CD4-positive, alpha-beta T cell (primary cell): ENCODE results near the gene CDIPT. TPM values are rescaled to one million over a fixed set of nuclear protein-coding genes. Genes with fewer than 3 reads are reported as not detected.

Experiments
- ATAC-seq: fragments of 200-7000 bp; cut with Tn5 transposase; one replicate; pipeline ENCODE4 v1.10.0; 2022; ENCODE audit warnings: mild to moderate bottlenecking; ENCODE audit not compliant: poor library complexity
- CTCF ChIA-PET: fragments of 350-600 bp; sonication (Branson Sonifier 250); formaldehyde crosslinking; loops from one replicate; lab custom pipeline; 2021; ENCODE audit warnings: antibody characterized with exemption, inconsistent platforms; lab: Charles Lee
- POLR2A ChIA-PET: fragments of 350-600 bp; sonication (Branson Sonifier 250); formaldehyde crosslinking; loops from one replicate; lab custom pipeline; 2021; ENCODE audit warnings: antibody characterized with exemption, inconsistent platforms; lab: Charles Lee
- DNase-seq, 14 experiments: peaks; one replicate each; pipeline ENCODE4 v3.0.0-alpha.2; 2013 to 2020; ENCODE audit warnings: mixed read lengths in 2 of 14
- H3K27ac ChIP-seq, 2 donors: one replicate each; pipeline versions ENCODE4 v1.5.1 to v1.7.0; 2013; ENCODE audit warnings: low read length in 2 of 2, low read depth in 1 of 2, mild to moderate bottlenecking in 1 of 2
- H3K27me3 ChIP-seq, 2 experiments: 1 replicate in 1 of 2; 2 replicates in 1 of 2; pipeline versions ENCODE4 v1.6.1 to v1.7.0; 2013; ENCODE audit warnings: low read length in 2 of 2, control low read depth in 1 of 2, mild to moderate bottlenecking in 1 of 2, moderate library complexity in 1 of 2; ENCODE audit not compliant: insufficient read depth in 2 of 2, control insufficient read depth in 1 of 2
- H3K36me3 ChIP-seq: one replicate; pipeline ENCODE4 v1.6.1; 2013; ENCODE audit warnings: low read length, control low read depth; ENCODE audit not compliant: insufficient read depth
- H3K4me1 ChIP-seq: one replicate; pipeline ENCODE4 v1.6.1; 2013; ENCODE audit warnings: low read length, control low read depth; ENCODE audit not compliant: insufficient read depth
- H3K4me3 ChIP-seq: one replicate; pipeline ENCODE4 v1.5.1; 2013; ENCODE audit warnings: mild to moderate bottlenecking, low read length, moderate library complexity
- H3K9me3 ChIP-seq, 2 experiments: 1 replicate in 1 of 2; 2 replicates in 1 of 2; pipeline versions ENCODE4 v1.6.1 to v1.7.0; 2013; ENCODE audit warnings: low read length in 2 of 2, mild to moderate bottlenecking in 2 of 2, control low read depth in 1 of 2, moderate library complexity in 1 of 2; ENCODE audit not compliant: control insufficient read depth in 1 of 2, insufficient read depth in 1 of 2
- H3K27ac Mint-ChIP-seq: one replicate; pipeline ENCODE4 v1.8.0; 2020; ENCODE audit warnings: mixed read lengths
- H3K27me3 Mint-ChIP-seq: one replicate; pipeline ENCODE4 v1.8.0; 2021; ENCODE audit warnings: mixed read lengths
- H3K36me3 Mint-ChIP-seq: one replicate; pipeline ENCODE4 v1.8.0; 2021; ENCODE audit warnings: low read depth, mixed read lengths
- H3K4me1 Mint-ChIP-seq: one replicate; pipeline ENCODE4 v1.8.0; 2021; ENCODE audit warnings: low read depth, mixed read lengths
- H3K4me3 Mint-ChIP-seq: one replicate; pipeline ENCODE4 v1.8.0; 2020; ENCODE audit warnings: mild to moderate bottlenecking, mixed read lengths
- H3K9me3 Mint-ChIP-seq: one replicate; pipeline ENCODE4 v1.8.0; 2020; ENCODE audit warnings: mixed read lengths
- CTCF ChIP-seq: fragments of 200-600 bp; IDR thresholded peaks from one replicate; pipeline ENCODE4 v1.8.0; 2022; ENCODE audit warnings: antibody characterized with exemption, mild to moderate bottlenecking
- intact Hi-C, 2 experiments: fragments of 100-400 bp; cut with DNase I in 1 of 2; cut with micrococcal nuclease in 1 of 2; formaldehyde crosslinking; loops; one replicate each; pipeline versions ENCODE4 v1.15.1 to v1.9.0; 2023 to 2025; cut with DNase I, micrococcal nuclease
- total RNA-seq, 174 experiments: library from RNA in 2 of 174; stranded (reverse) in 2 of 174; gene quantifications; one replicate each; pipeline ENCODE4 v1.2.3 and lab custom pipeline; 2021 to 2026

The CDIPT gene
- total RNA-seq, 2 experiments from 2014 or later = 25.7 to 27.0 TPM

DNA sequence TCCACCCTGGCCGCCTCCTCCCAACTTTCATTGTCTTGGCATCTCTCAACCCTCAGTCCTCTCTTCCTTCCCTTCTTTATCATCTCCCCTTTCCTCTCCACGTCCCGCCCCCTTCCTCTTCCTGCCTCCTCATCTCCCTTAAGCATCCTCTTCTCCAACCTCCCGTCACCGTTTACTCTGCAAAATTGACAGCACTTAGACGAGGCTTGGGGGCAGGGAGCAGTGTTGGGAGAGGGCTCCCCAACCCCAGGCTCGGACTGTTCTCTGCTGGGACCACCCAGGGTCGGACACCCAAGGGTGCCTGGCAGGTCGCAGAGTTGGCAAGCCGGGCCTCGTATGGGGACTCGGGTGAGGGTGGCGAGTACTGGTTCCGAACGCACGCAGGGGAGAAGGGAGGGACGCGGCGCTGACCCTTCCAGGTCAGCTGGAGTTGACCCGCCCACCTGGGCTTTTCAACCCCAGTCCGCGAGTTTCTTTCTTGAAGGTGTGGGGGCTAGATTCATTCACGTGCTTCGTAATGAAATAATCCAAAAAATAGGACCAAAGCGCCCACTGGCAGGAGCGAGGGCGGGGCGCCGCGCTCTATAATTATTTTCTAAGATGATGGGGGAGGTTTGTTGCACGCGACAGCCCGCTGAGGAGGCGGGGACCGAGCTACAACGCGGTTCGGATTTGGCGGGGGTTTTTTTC, 47.8 kb downstream of the CDIPT start:
- peaks cover 50% of the 10 kb centered on the region for H3K36me3 Mint-ChIP-seq
- intact Hi-C loops = loop anchor here in 1 of 2 experiments (2.0 kb wide), 1 partner anchor 182 kb away; the partner anchor contains the start of gene INO80E
- CTCF ChIA-PET = interaction anchor here (0.6 to 4.0 kb wide), 15 partner anchors 8 to 147 kb away, joined by 3 to 75 read pairs (median 4); partner anchors contain the start of genes CDIPT, KIF22, MAZ and TMEM219
- peaks cover 83% of the 10 kb centered on the region for H3K4me1 Mint-ChIP-seq
- peaks cover 93% of the 10 kb centered on the region for H3K4me1 ChIP-seq
- H3K4me3 Mint-ChIP-seq = peak overlapping the region; percentile 97
- H3K27me3 Mint-ChIP-seq = no peaks in the 10 kb centered on the region
- TF ChIP-seq CTCF = no peak
- ATAC-seq (peak; percentile 24), DNase-seq (peak in 5 of 14 experiments; percentile 29 to 69 (median 49))
- H3K27me3 ChIP-seq = no peaks in the 10 kb centered on the region
- H3K27ac Mint-ChIP-seq = peak overlapping the region; percentile 90
- POLR2A ChIA-PET = interaction anchor here (0.6 to 10.4 kb wide), 21 partner anchors 10 to 555 kb away, joined by 3 to 190 read pairs (median 4); partner anchors contain the start of genes ASPHD1, CDIPT, KCTD13 and KIF22
- no peaks in the 10 kb centered on the region for H3K9me3 ChIP-seq
- peaks cover 28% of the 10 kb centered on the region for H3K36me3 ChIP-seq
- no peaks in the 10 kb centered on the region for H3K9me3 Mint-ChIP-seq
- H3K27ac ChIP-seq = peak overlapping the region; percentile 70 to 84
- peak overlapping the region; percentile 95 for H3K4me3 ChIP-seq

- Mint-ChIP-seq H3K4me1 (peaks cover 83% of the 10 kb centered on the region), H3K4me3 (peak overlapping the region; percentile 97), H3K9me3 (no peaks in the 10 kb centered on the region), H3K27me3 (no peaks in the 10 kb centered on the region), H3K36me3 (peaks cover 50% of the 10 kb centered on the region), H3K27ac (peak overlapping the region; percentile 90)
- no peaks in the 10 kb centered on the region for H3K9me3 ChIP-seq
- intact Hi-C loops = loop anchor here in 1 of 2 experiments (2.0 kb wide), 1 partner anchor 182 kb away; the partner anchor contains the start of gene INO80E
- ATAC-seq = no peak
- no peak overlapping the region for H3K27ac ChIP-seq
- CTCF ChIA-PET = interaction anchor here (3.5 to 4.0 kb wide), 2 partner anchors 7 to 12 kb away, joined by 49 to 75 read pairs; partner anchors contain the start of gene MAZ
- peaks cover 28% of the 10 kb centered on the region for H3K36me3 ChIP-seq
- H3K27me3 ChIP-seq = no peaks in the 10 kb centered on the region
- peak overlapping the region; percentile 95 for H3K4me3 ChIP-seq
- H3K4me1 ChIP-seq = peaks cover 93% of the 10 kb centered on the region
- POLR2A ChIA-PET = interaction anchor here (1.0 to 10.4 kb wide), 5 partner anchors 9 to 158 kb away, joined by 3 to 190 read pairs (median 46); partner anchors contain the start of genes KCTD13, KIF22 and MAZ
- DNase-seq = peak in 1 of 14 experiments; percentile 36
- no peak for TF ChIP-seq CTCF
Measured at GRCh38 chr16:29814592-29814991, 48.4 kb downstream of the CDIPT start.

- intact Hi-C loops = loop anchor here in 1 of 2 experiments (2.0 kb wide), 1 partner anchor 183 kb away; the partner anchor contains the start of gene INO80E
- Histone ChIP-seq H3K27me3 (no peaks in the 10 kb centered on the region), H3K27ac (no peak overlapping the region), H3K4me1 (peaks cover 93% of the 10 kb centered on the region), H3K9me3 (no peaks in the 10 kb centered on the region), H3K36me3 (peaks cover 28% of the 10 kb centered on the region), H3K4me3 (no peak overlapping the region)
- Mint-ChIP-seq H3K4me1 (peaks cover 79% of the 10 kb centered on the region), H3K4me3 (peak overlapping the region; percentile 73), H3K27me3 (no peaks in the 10 kb centered on the region), H3K9me3 (no peaks in the 10 kb centered on the region), H3K27ac (peak overlapping the region; percentile 49), H3K36me3 (peaks cover 46% of the 10 kb centered on the region)
- DNase-seq = peak in 1 of 14 experiments; percentile 39
- POLR2A ChIA-PET = interaction anchor here (1.0 to 10.4 kb wide), 4 partner anchors 9 to 159 kb away, joined by 3 to 190 read pairs (median 76); partner anchors contain the start of genes KIF22 and MAZ
- CTCF ChIA-PET = interaction anchor here (1.6 kb wide), 1 partner anchor 34 kb away, joined by 5 read pairs; no protein-coding TSS in a partner anchor
- TF ChIP-seq CTCF = no peak
- ATAC-seq = no peak
Measured at GRCh38 chr16:29813644-29814562, 49.1 kb downstream of the CDIPT start.
